Posterior cingulate gyrus (tissue), 11 donors: ENCODE data around the gene USP27X.

ENCODE experiments used
- DNase-seq, 10 donors: peaks; one replicate each; pipeline versions ENCODE4 v3.0.0 to v3.0.0-alpha.2; 2020 to 2021; ENCODE audit warnings: mixed read lengths in 3 of 10
- intact Hi-C: fragments of 100-400 bp; cut with DNase I; formaldehyde crosslinking; loops from one replicate; pipeline ENCODE4 v1.15.1; 2023

Gene USP27X

DNA sequence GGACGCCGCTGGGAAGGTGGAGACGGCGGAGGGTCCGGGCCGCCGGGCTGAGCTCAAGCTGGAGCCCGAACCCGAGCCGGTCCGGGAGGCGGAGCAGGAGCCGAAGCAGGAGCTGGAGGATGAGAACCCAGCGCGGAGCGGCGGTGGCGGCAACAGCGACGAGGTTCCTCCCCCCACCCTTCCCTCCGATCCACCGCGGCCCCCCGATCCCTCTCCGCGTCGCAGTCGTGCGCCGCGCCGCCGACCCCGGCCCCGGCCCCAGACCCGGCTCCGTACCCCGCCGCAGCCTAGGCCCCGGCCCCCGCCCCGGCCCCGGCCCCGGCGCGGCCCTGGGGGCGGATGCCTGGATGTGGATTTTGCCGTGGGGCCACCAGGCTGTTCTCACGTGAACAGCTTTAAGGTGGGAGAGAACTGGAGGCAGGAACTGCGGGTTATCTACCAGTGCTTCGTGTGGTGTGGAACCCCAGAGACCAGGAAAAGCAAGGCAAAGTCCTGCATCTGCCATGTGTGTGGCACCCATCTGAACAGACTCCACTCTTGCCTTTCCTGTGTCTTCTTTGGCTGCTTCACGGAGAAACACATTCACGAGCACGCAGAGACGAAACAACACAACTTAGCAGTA lies 483 bp downstream of the USP27X start:
- intact Hi-C loops, result loop anchor here (5.0 kb wide), 1 partner anchor 37 kb away; no protein-coding TSS in a partner anchor

DNA sequence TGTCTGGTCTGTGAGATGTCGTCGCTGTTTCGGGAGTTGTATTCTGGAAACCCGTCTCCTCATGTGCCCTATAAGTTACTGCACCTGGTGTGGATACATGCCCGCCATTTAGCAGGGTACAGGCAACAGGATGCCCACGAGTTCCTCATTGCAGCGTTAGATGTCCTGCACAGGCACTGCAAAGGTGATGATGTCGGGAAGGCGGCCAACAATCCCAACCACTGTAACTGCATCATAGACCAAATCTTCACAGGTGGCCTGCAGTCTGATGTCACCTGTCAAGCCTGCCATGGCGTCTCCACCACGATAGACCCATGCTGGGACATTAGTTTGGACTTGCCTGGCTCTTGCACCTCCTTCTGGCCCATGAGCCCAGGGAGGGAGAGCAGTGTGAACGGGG lies 1.4 kb downstream of the USP27X start:
- intact Hi-C loops, result no loop called here
- DNase-seq, result peak in 1 of 10 donors; percentile 35

More for the DNA sequence above, 483 bp downstream of the USP27X start:
- DNase-seq, result peak in 1 of 10 donors; percentile 38

DNA sequence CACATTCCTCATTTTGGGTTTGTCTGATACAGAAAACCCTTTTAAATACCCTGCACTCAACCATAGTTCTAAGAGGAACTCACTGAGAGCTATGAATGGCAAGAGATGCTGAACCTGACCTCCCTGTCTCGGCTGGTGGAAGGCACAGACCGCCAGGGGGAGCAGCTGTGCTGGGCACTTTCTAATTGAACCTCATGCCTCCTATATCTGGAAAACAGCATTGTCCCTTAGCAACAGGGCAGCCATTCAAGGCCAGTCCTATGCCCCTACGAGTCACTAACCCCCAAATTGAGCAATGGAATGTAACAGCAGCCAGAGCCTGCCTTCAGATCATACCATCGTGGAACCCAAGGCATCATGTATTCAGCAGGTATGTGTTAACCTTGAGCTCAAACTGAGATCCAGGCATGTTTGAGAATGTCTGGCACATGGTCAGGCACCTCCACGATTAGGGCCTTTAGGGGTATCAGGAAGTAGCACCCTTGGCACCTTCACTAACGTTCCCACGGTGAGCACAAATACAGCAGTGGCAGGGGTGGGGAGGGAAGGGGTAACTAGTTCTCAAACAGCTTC lies 5.1 kb downstream of the USP27X start:
- intact Hi-C loops, result no loop called here
- peak in 7 of 10 donors; percentile 21 to 91 (median 54) for DNase-seq

DNA sequence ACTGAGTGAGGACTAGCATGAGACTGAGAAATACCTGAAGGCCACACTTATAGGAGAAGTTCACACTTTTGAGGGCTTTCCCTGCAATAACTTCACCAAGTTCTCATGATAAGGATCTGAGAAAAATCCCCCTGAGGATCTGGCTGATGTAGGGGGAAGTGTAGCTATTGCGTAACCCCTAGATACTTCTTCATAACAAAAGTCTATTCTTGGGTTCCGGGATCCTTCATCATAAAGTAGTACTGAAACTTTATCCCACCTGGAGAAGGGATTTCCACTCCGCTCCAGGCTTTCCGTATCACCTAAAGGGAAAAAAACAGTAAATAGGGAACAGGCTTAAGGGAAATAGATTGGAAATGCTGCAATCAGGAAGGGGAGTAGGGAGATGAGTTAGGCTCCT lies 13.3 kb downstream of the USP27X start:
- DNase-seq, result no peak
- intact Hi-C loops, result no loop called here

DNA sequence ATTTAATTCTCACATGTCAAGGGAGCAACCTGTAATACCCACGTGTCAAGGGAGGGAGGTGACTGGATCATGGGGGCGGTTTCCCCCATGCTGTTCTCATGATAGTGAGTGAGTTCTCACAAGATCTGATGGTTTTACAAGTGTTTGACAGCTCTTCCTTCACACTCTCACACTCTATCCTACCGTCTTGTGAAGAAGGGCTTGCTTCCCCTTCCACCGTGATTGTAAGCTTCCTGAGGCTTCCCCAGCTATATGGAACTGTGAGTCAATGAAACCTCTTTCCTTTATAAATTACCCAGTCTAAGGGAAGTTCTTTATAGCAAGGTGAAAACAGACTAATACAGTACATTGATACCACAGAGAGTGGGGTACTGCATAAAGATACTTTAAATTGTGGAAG lies 17.7 kb downstream of the USP27X start:
- DNase-seq, result no peak
- intact Hi-C loops, result no loop called here

DNA sequence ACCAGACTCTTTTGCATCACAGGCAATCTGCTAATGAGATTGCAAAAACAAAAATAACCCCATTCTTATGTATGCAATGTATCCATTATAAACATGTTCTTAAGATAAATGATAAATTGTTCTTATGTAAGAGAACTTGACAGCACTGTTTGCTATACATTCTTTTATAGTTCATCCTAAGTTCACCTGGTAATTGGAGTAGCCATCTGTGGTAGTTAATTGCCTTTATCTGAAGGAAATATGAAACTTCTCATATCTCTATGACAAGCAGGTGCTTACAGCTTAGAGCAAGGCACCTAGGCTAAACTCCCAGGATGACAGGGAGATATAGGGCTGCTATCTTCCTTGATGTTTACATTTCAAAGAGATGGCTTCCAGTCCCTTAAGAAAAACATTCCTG lies 21.8 kb downstream of the USP27X start:
- intact Hi-C loops, result no loop called here

DNA sequence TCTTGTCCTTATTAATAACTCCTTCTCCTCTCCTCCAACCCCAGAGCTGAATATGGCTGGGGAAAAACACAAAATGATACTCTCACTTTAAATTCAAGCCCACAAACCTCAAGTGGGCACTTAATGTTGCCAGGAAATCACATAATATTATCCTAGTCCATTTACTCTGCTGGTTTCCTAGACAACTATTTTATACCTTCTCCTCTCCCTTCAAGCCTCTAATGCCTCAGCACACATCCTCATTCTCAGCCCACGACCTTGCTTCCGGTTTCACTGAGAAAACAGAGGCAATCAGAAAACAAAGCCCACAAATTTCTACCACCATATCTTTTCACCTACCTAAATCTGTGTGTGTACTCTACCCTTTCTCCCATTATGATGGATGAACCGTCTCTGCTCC lies 31.1 kb downstream of the USP27X start:
- intact Hi-C loops, result loop anchor here (10.0 kb wide), 1 partner anchor 674 kb away; no protein-coding TSS in a partner anchor
- no peak for DNase-seq

More for the DNA sequence above, 21.8 kb downstream of the USP27X start:
- DNase-seq, result no peak

DNA sequence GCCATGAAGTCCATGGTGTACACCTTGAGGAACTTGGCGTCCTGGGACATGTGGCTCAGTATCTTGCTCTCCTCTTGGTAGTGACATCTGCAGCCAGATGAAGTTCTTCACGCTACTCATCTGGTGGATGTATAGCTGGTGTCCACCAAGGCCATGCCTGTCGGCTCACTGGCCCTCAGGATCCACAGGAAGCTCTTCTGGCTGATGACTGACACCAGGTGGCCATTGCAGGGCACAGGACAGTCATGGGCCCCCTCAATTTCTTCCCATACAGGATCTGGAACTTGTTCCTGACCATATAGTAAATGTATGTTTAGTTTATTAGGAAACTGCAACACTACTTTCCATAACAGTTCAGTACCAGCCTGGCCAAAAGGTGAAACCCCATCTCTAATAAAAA lies 32.8 kb downstream of the USP27X start:
- intact Hi-C loops, result loop anchor here (10.0 kb wide), 1 partner anchor 673 kb away; no protein-coding TSS in a partner anchor

DNA sequence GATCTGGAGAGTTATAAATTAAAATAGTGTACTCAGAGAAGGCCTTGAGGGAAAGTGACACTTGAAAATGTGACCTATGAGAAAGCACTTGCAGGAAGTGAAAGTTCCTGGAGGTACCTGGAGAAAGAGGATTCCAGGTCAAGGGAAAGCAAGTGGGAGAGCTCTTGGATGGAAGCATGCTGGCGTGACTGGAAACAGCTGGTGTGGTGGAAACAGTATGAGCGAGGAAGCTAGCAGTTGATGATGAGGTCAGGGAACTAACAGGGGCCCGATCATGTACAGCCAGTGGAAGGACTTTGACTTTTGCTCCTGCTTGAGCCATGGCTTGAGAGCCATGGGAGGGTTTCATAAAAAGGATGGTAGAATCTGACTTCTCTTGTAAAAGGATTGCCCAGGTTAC lies 33.6 kb downstream of the USP27X start:
- intact Hi-C loops, result loop anchor here (10.0 kb wide), 1 partner anchor 672 kb away; no protein-coding TSS in a partner anchor

More for the DNA sequence above, 32.8 kb downstream of the USP27X start:
- no peak for DNase-seq

DNA sequence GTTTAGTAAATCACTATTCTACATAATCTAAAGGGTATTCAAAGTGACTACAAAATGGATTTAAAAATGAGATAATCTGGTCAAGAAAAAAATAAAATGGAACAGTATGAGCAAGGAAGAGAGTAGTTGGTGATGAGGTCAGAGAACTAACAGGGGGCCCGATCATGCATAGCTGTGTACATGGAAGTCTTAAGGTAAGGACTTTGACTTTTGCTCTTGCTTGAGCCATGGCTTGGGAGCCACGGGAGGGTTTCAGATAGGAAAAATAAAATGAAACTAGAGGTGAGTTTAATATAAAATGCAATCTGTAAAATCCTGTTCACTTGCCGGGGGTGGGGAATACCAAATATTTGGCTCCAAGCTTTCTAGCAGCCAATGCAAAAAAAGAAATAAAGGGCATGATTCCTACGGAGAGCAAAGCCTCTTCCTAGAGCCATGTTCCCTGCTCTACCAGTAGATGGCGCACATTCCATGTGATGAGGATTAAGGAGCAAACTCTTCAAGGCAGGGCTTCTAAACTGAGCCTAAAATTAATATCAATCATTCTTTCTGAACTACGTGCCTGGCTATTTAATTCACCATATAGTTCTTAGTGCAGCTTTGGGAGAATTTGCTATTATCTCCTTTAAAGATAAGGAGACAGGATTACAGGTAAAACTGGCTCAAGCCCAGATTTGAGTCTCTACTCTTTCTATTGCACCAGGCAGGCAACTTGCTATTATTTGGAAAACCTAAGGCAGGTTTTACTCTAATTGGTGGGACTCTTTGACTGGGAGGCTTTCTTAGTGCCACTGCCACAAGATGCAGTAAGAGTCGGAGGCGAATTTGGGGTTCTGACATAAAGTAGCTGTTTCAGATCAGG lies 36.3 kb downstream of the USP27X start:
- intact Hi-C loops, result loop anchor here (1.0 to 10.0 kb wide), 3 partner anchors 152 to 669 kb away; no protein-coding TSS in a partner anchor
- peak in 4 of 10 donors; percentile 8 to 40 (median 20) for DNase-seq

More for the DNA sequence above, 33.6 kb downstream of the USP27X start:
- DNase-seq, result no peak

DNA sequence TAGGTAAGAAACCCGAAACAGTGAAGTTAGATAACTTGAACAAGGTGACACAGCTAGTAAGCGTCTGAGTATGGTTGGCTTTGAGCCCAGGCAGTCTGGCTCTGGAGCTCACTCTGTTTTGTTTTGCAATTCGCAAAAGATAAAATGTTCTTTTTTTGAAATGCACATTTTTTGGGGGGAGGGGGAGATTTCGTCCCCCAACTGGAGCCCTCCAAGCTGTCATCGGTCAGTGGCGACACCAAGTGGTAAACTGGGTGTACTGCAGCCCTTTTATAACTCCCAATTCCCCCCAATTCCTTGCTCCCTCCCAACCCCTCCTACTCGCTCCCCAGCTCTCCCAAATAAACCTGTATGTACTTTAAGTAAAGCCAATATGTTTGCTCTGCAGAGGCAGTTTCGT lies 40.3 kb downstream of the USP27X start:
- intact Hi-C loops, result loop anchor here (5.0 to 10.0 kb wide), 2 partner anchors 148 to 665 kb away; no protein-coding TSS in a partner anchor
- peak in 5 of 10 donors; percentile 9 to 39 (median 19) for DNase-seq

DNA sequence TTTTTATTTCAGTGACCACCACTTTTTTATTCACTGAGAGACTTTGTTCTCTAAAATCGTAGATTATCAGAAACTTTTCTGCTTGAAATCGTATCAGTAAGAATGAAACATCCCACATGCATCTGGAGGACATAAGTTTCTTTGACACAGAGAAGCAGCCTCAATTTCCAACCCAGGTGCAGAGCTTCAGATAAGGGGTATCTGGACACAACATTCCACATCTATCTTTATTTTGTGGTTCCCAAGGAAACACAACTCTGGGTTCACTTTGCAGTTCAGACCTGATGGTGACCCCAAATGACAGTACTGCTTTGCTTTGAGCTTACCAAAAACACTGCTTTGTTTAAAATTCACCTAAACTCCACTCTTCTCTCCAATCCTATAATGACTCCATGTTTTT lies 41.8 kb downstream of the USP27X start:
- DNase-seq, result no peak
- intact Hi-C loops, result no loop called here

DNA sequence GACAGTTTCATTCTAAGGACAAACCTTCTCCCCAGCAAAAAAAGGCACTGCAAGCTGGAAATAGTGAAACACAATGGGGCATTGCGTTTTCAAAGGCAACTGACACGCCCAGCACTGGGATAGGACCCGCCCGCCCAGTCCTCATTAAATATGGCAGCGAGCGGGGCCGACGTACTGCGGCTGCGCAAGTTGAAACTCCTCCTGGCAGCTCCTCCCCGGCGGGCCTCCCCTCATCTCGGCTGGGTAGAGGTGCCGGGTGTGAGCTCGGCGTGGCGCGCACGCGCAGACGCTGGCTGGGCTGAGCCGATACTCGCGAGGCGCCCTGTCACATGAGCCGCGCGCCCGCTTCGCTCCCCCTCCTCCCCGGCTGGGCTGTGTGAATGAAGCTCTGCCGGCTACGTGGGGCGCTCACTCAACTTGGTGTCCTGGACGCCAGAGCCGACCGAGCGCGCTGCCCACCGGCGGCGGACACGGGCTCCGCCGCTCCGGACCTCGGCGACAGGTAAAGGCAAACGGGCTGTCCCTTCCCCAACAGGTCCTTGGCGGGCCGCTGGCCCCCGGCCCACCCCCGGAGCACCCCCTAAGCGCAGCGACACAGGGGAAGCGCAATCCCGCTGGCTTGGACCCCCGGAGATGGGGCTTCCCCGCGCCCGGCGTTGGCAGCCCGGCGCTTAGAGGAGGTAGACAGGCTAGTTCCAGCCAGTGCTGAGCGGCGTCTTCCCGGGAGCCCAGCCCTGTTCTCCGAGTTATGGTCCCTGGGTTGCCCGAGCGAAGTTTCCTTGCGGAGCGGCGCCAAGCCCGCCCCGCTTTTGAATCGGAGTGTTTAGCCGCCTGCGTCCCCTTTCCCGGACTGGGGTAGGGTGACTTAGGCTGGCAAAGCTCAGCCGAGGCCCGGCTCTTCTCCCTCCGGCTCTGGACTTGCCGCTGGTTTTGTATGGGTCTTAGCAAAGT lies 43.3 kb downstream of the USP27X start, which contains the start of gene CLCN5:
CLCN5 (plus strand) TSS at position 306 of the 951 bp plus-strand sequence. CDS start 2,703 bp downstream, outside the sequence.
- peak; percentile 85 to 99 (median 89) for DNase-seq
- intact Hi-C loops, result no loop called here

DNA sequence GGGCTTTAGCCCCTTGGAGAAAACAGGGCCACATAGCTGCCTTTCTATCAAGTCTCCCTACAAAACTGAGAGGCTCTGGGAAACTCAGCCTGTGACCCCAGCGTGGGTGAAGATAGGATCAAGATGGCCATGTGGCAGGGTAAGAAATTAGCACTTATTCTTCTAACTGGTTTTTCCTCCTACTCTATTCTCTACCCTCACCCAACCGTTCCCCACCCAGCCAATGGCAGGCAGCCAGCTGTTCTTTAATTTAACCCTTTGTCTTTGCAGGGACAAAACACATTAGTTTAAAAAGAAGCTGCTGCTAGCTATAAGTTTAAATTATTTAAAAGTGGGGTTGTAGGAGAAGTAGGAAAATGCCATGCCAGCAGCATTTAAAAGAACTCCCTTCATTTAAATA lies 45.9 kb downstream of the USP27X start:
- intact Hi-C loops, result no loop called here
- DNase-seq, result no peak

DNA sequence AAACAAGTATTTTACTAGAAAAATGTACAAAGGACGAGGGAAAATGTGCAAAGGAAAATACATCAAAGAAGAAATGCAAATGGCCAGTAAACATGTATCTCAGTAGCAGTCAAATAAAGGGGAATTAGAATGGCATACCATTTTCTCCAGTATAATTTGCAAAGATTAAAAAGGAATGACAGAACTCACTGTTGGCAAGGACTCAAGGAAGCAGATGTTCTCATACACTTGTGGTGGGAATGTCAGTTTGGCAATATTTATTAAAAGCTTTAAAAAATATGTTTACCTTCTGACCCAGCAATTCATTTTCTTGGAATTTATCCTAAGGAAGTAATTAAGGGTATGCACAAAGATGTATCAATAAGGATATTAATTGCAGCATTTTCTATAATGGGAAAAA lies 50.8 kb downstream of the USP27X start:
- no peak for DNase-seq
- intact Hi-C loops, result no loop called here
